ENCODE results near the gene GSK3B. TPM values are rescaled to one million over a fixed set of nuclear protein-coding genes. Genes with fewer than 3 reads are reported as not detected.

The GSK3B gene
- total RNA-seq, 5 donors from 2014 or later (not counting 1 experiment from before 2014, with no cell fraction given) = 30.5 to 47.9 (median 32.7) TPM

DNA sequence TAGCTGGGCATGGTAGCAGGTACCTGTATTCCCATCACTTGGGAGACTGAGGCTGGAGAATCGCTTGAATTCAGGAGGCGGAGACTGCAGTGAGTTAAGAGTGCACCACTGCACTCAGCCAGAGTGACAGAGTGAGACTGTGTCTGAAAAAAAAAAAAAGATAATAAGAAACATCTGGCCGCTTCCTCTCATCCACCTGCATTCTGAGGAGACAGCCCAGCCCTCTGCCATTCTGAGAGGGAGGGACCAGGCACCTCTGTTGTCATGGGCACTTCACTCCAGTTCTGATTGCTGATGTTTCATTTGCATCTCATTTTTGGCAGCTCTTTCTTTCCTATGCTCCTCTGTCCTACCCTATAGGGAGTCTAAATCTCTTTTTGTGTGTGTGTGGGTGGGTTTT lies 36.4 kb upstream of the GSK3B start:
- ChIA-PET CTCF (interaction anchor here (0.6 to 1.1 kb wide), 4 partner anchors 17 to 173 kb away, joined by 3 to 5 read pairs (median 4); no protein-coding TSS in a partner anchor), POLR2A (no interaction called here)
- H3K36me3 Mint-ChIP-seq = no peaks in the 10 kb centered on the region
- H3K27ac ChIP-seq (ENCODE audit: low read length) = no peak overlapping the region
- no peaks in the 10 kb centered on the region for H3K9me3 Mint-ChIP-seq
- H3K9me3 ChIP-seq = no peaks in the 10 kb centered on the region
- WGBS (ENCODE audit: insufficient coverage) = no CpG with 5 or more reads among the region's 3 CpGs
- no peaks in the 10 kb centered on the region for H3K4me1 Mint-ChIP-seq
- no peak overlapping the region for H3K27ac Mint-ChIP-seq
- H3K36me3 ChIP-seq (ENCODE audit: control insufficient read depth in 2 of 2, extremely low read depth in 1 of 2, insufficient read depth in 1 of 2, low read length in 1 of 2) = no peaks in the 10 kb centered on the region
- no peaks in the 10 kb centered on the region for H3K4me1 ChIP-seq (ENCODE audit: control insufficient read depth in 1 of 2, extremely low read depth in 1 of 2, insufficient read depth in 2 of 2, low read length in 2 of 2)
- peaks cover 0 to 3% of the 10 kb centered on the region in 2 experiments for H3K27me3 ChIP-seq (replicated peaks in 1 of 2; ENCODE audit: control insufficient read depth in 2 of 2, extremely low read depth in 1 of 2, insufficient read depth in 2 of 2, low read length in 1 of 2)
- no peaks in the 10 kb centered on the region for H3K27me3 Mint-ChIP-seq
- no peak for DNase-seq
- ATAC-seq (replicated peaks in 1 of 4) = no peak
- H3K4me3 Mint-ChIP-seq = no peak overlapping the region
- no peak overlapping the region for H3K4me3 ChIP-seq (ENCODE audit: control insufficient read depth in 1 of 2, extremely low read depth in 1 of 2, low read length in 1 of 2)

DNA sequence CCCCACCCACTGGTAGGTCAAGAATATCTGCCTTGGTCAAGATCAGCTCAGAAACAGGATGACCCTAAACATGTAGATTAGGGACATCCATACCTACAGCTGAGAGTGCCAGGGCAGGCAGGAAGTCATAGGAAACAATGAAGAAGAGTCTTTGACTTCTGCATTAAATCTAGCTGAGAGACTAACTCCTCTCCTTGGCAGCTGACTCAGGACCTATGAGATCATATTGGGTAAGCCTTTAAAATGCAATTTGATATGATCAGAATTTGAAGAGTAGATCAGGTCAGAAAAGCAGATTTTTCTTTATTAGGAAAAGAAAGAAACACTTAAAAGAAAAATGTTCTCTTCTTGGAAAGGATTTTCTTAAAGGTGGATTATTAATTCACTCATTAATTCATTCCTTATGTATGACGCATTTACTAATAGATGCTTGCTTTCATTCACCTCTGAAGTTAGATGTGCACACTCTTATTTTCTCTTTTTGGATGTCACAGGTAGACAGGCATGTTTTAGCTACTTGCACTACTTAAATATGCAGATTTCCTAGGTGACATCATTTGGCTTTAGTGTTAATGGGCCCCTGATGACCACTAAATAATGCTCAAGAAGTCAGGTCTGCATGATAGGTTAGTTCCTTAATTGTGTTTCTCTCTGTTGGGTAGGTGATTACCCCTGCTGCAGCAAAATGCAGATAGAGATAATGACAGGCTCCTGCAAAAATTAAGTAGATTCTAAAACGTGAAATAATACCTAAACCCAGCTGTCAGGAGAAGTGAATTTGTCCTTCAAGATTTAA lies 35.7 kb upstream of the GSK3B start:
- Mint-ChIP-seq H3K4me1 (no peaks in the 10 kb centered on the region), H3K36me3 (no peaks in the 10 kb centered on the region), H3K27me3 (no peaks in the 10 kb centered on the region), H3K27ac (no peak overlapping the region), H3K9me3 (no peaks in the 10 kb centered on the region), H3K4me3 (no peak overlapping the region)
- H3K27ac ChIP-seq (ENCODE audit: low read length) = no peak overlapping the region
- H3K9me3 ChIP-seq = no peaks in the 10 kb centered on the region
- H3K4me3 ChIP-seq (ENCODE audit: control insufficient read depth in 1 of 2, extremely low read depth in 1 of 2, low read length in 1 of 2) = no peak overlapping the region
- H3K4me1 ChIP-seq (ENCODE audit: control insufficient read depth in 1 of 2, extremely low read depth in 1 of 2, insufficient read depth in 2 of 2, low read length in 2 of 2) = no peaks in the 10 kb centered on the region
- H3K36me3 ChIP-seq (ENCODE audit: control insufficient read depth in 2 of 2, extremely low read depth in 1 of 2, insufficient read depth in 1 of 2, low read length in 1 of 2) = no peaks in the 10 kb centered on the region
- DNase-seq (no peak), ATAC-seq (replicated peaks in 1 of 4) (no peak)
- CTCF ChIA-PET = interaction anchor here (0.6 to 1.4 kb wide), 3 partner anchors 17 to 46 kb away, joined by 3 to 5 read pairs (median 4); no protein-coding TSS in a partner anchor
- POLR2A ChIA-PET = no interaction called here
- 86% methylated on average over 1 of the region's 2 CpGs for WGBS (ENCODE audit: insufficient coverage)
- peaks cover 0 to 3% of the 10 kb centered on the region in 2 experiments for H3K27me3 ChIP-seq (replicated peaks in 1 of 2; ENCODE audit: control insufficient read depth in 2 of 2, extremely low read depth in 1 of 2, insufficient read depth in 2 of 2, low read length in 1 of 2)

DNA sequence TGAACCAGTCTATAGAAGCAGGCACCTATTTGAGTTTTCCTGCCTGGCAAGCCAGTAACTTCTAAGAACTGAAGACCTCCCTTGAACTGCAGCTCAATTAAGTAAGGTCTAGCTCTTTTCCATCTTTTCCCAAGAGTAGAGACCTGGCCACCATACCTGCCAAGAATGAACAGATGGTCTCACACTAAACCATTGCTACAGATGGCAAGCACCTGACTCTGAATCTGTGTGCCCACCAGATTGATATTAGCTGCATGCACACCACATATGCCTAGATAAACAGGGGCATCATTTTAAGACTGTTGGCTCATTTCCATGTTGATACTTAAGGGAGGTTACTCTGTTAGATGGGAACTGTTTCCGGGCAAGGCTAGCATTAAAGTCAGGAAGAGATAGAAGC lies 34.8 kb upstream of the GSK3B start:
- Histone ChIP-seq H3K36me3 (ENCODE audit: control insufficient read depth in 2 of 2, extremely low read depth in 1 of 2, insufficient read depth in 1 of 2, low read length in 1 of 2) (no peaks in the 10 kb centered on the region), H3K4me3 (ENCODE audit: control insufficient read depth in 1 of 2, extremely low read depth in 1 of 2, low read length in 1 of 2) (no peak overlapping the region), H3K27me3 (replicated peaks in 1 of 2; ENCODE audit: control insufficient read depth in 2 of 2, extremely low read depth in 1 of 2, insufficient read depth in 2 of 2, low read length in 1 of 2) (peaks cover 0 to 3% of the 10 kb centered on the region in 2 experiments), H3K27ac (ENCODE audit: low read length) (no peak overlapping the region), H3K4me1 (ENCODE audit: control insufficient read depth in 1 of 2, extremely low read depth in 1 of 2, insufficient read depth in 2 of 2, low read length in 2 of 2) (no peaks in the 10 kb centered on the region), H3K9me3 (no peaks in the 10 kb centered on the region)
- H3K27ac Mint-ChIP-seq = no peak overlapping the region
- no peaks in the 10 kb centered on the region for H3K9me3 Mint-ChIP-seq
- no peaks in the 10 kb centered on the region for H3K27me3 Mint-ChIP-seq
- H3K36me3 Mint-ChIP-seq = no peaks in the 10 kb centered on the region
- POLR2A ChIA-PET = interaction anchor here in 1 of 2 donors (0.5 kb wide), 1 partner anchor 34 kb away, joined by 3 read pairs; no protein-coding TSS in a partner anchor
- no peak overlapping the region for H3K4me3 Mint-ChIP-seq
- ATAC-seq (replicated peaks in 1 of 4) (no peak), DNase-seq (no peak)
- CTCF ChIA-PET = interaction anchor here in 1 of 2 donors (1.4 kb wide), 1 partner anchor 18 kb away, joined by 4 read pairs; no protein-coding TSS in a partner anchor
- H3K4me1 Mint-ChIP-seq = no peaks in the 10 kb centered on the region
- WGBS (ENCODE audit: insufficient coverage) = 100% methylated on average over 1 of the region's 1 CpG

GRCh38 chr3:120125992-120126391 lies 31.7 kb upstream of the GSK3B start:
- POLR2A ChIA-PET = interaction anchor here (0.6 to 1.0 kb wide), 2 partner anchors 35 to 142 kb away, joined by 4 read pairs; no protein-coding TSS in a partner anchor
- no peaks in the 10 kb centered on the region for H3K4me1 Mint-ChIP-seq
- no peak overlapping the region for H3K27ac Mint-ChIP-seq
- no peak overlapping the region for H3K4me3 Mint-ChIP-seq
- ATAC-seq (replicated peaks in 1 of 4) (no peak), DNase-seq (no peak)
- no peaks in the 10 kb centered on the region for H3K27me3 ChIP-seq (replicated peaks in 1 of 2; ENCODE audit: control insufficient read depth in 2 of 2, extremely low read depth in 1 of 2, insufficient read depth in 2 of 2, low read length in 1 of 2)
- H3K4me1 ChIP-seq (ENCODE audit: control insufficient read depth in 1 of 2, extremely low read depth in 1 of 2, insufficient read depth in 2 of 2, low read length in 2 of 2) = no peaks in the 10 kb centered on the region
- H3K27ac ChIP-seq (ENCODE audit: low read length) = no peak overlapping the region
- CTCF ChIA-PET = interaction anchor here (0.6 to 1.5 kb wide), 2 partner anchors 21 to 161 kb away, joined by 3 to 5 read pairs; no protein-coding TSS in a partner anchor
- no peaks in the 10 kb centered on the region for H3K36me3 ChIP-seq (ENCODE audit: control insufficient read depth in 2 of 2, extremely low read depth in 1 of 2, insufficient read depth in 1 of 2, low read length in 1 of 2)
- peaks cover 0 to 8% (median 0%) of the 10 kb centered on the region in 3 donors for H3K9me3 Mint-ChIP-seq
- no peaks in the 10 kb centered on the region for H3K27me3 Mint-ChIP-seq
- H3K4me3 ChIP-seq (ENCODE audit: control insufficient read depth in 1 of 2, extremely low read depth in 1 of 2, low read length in 1 of 2) = no peak overlapping the region
- no peaks in the 10 kb centered on the region for H3K9me3 ChIP-seq
- H3K36me3 Mint-ChIP-seq = no peaks in the 10 kb centered on the region

GRCh38 chr3:120119846-120120510 lies 25.7 kb upstream of the GSK3B start:
- H3K4me3 Mint-ChIP-seq = no peak overlapping the region
- H3K36me3 Mint-ChIP-seq = peaks cover 5% of the 10 kb centered on the region
- no peak overlapping the region for H3K27ac Mint-ChIP-seq
- no peaks in the 10 kb centered on the region for H3K27me3 ChIP-seq (replicated peaks in 1 of 2; ENCODE audit: control insufficient read depth in 2 of 2, extremely low read depth in 1 of 2, insufficient read depth in 2 of 2, low read length in 1 of 2)
- WGBS (ENCODE audit: insufficient coverage) = 71% methylated on average over 2 of the region's 7 CpGs
- H3K9me3 ChIP-seq = no peaks in the 10 kb centered on the region
- H3K9me3 Mint-ChIP-seq = peaks cover 0 to 20% (median 7%) of the 10 kb centered on the region in 3 donors
- H3K36me3 ChIP-seq (ENCODE audit: control insufficient read depth in 2 of 2, extremely low read depth in 1 of 2, insufficient read depth in 1 of 2, low read length in 1 of 2) = no peaks in the 10 kb centered on the region
- H3K27ac ChIP-seq (ENCODE audit: low read length) = no peak overlapping the region
- H3K27me3 Mint-ChIP-seq = peaks cover 0 to 5% of the 10 kb centered on the region in 2 donors
- H3K4me1 ChIP-seq (ENCODE audit: control insufficient read depth in 1 of 2, extremely low read depth in 1 of 2, insufficient read depth in 2 of 2, low read length in 2 of 2) = no peaks in the 10 kb centered on the region
- DNase-seq (no peak), ATAC-seq (replicated peaks in 1 of 4) (no peak)
- H3K4me1 Mint-ChIP-seq = no peaks in the 10 kb centered on the region
- ChIA-PET CTCF (interaction anchor here (0.7 kb wide), 3 partner anchors 82 to 1024 kb away, joined by 3 to 4 read pairs (median 3); no protein-coding TSS in a partner anchor), POLR2A (interaction anchor here in 1 of 2 donors (0.7 kb wide), 1 partner anchor 55 kb away, joined by 8 read pairs; no protein-coding TSS in a partner anchor)
- H3K4me3 ChIP-seq (ENCODE audit: control insufficient read depth in 1 of 2, extremely low read depth in 1 of 2, low read length in 1 of 2) = no peak overlapping the region

GRCh38 chr3:120114981-120115380 lies 20.7 kb upstream of the GSK3B start:
- CTCF ChIA-PET = no interaction called here
- H3K9me3 Mint-ChIP-seq = peaks cover 0 to 12% (median 7%) of the 10 kb centered on the region in 3 donors

More at GRCh38 chr3:120114981-120115380, 20.7 kb upstream of the GSK3B start:
- no peak overlapping the region for H3K27ac ChIP-seq (ENCODE audit: low read length)
- Mint-ChIP-seq H3K4me3 (no peak overlapping the region), H3K27me3 (peaks cover 0 to 3% of the 10 kb centered on the region in 2 donors), H3K36me3 (peaks cover 5% of the 10 kb centered on the region), H3K27ac (no peak overlapping the region), H3K4me1 (no peaks in the 10 kb centered on the region)
- H3K36me3 ChIP-seq (ENCODE audit: control insufficient read depth in 2 of 2, extremely low read depth in 1 of 2, insufficient read depth in 1 of 2, low read length in 1 of 2) = no peaks in the 10 kb centered on the region
- no peaks in the 10 kb centered on the region for H3K4me1 ChIP-seq (ENCODE audit: control insufficient read depth in 1 of 2, extremely low read depth in 1 of 2, insufficient read depth in 2 of 2, low read length in 2 of 2)
- H3K27me3 ChIP-seq (replicated peaks in 1 of 2; ENCODE audit: control insufficient read depth in 2 of 2, extremely low read depth in 1 of 2, insufficient read depth in 2 of 2, low read length in 1 of 2) = no peaks in the 10 kb centered on the region
- ATAC-seq (replicated peaks in 1 of 4) = no peak
- H3K9me3 ChIP-seq = no peaks in the 10 kb centered on the region
- no peak overlapping the region for H3K4me3 ChIP-seq (ENCODE audit: control insufficient read depth in 1 of 2, extremely low read depth in 1 of 2, low read length in 1 of 2)
- DNase-seq = no peak
- WGBS (ENCODE audit: insufficient coverage) = no CpG with 5 or more reads among the region's 2 CpGs
- POLR2A ChIA-PET = no interaction called here

Measured in T-cell (primary cell).